T-helper 1 cell (primary cell): ENCODE measurements around the gene MARVELD2.
"Not testable (repeated sequence)": the region's sequence is repeated elsewhere in the genome, so short reads cannot be mapped to it uniquely, and the experiment has no call there.

Experiments used
- DNase-seq, 5 donors: peaks; one replicate each; pipeline ENCODE4 v3.0.0-alpha.2; 2012 to 2020

MARVELD2 gene

DNA sequence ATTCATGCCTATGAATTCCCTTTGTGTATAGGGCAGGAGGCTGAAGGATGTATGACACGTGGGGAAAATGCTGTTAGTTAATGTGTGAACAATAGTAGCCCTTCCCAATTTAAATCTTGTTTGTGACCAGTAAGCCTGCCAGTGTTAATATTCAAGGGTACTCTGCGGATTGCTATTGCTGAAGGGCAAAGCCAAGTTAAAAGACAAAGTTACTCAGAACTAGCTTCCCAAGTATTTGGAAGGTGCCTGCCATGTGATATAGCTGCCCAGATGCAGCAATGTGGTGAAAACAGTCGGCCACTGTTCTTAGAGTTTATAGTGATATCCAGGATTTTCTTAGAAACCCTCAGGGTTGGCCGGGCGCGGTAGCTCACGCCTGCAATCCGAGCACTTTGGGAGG, 34.6 kb downstream of the MARVELD2 start:
- no peak for DNase-seq

DNA sequence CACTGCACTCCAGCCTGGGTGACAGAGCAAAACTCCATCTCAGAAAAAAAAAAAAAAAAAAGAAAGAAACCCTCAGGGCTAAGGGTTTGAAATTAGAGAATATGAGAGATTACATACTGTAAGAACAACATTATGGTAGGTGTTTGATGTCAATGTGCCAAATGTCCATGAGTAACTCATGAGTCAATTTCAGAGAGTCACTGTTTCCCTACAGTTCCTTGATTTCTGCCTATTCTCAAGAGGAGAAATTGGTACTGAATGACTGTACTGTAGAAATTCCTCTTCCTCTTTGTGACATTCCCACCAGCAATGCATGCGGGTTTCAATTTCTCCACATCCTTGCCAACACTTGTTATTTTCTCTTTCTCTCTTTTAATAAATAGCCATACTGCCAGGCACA, 35.2 kb downstream of the MARVELD2 start:
- DNase-seq = no peak

DNA sequence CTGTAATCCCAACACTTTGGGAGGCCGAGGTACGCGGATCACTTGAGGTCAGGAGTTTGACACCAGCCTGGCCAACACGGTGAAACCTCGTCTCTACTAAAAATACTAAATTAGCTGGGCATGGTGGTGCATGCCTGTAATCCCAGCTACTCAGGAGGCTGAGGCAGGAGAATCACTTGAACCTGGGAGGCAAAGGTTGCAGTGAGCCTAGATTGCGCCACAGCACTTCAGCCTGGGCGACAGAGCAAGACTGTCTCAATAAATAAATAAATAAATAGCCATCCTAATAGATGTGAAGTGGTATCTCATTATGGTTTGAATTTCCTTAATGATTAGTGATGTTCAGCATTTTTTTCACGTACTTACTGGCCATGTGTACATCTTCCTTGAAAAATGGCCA, 35.6 kb downstream of the MARVELD2 start:
- DNase-seq = not testable (repeated sequence)

DNA sequence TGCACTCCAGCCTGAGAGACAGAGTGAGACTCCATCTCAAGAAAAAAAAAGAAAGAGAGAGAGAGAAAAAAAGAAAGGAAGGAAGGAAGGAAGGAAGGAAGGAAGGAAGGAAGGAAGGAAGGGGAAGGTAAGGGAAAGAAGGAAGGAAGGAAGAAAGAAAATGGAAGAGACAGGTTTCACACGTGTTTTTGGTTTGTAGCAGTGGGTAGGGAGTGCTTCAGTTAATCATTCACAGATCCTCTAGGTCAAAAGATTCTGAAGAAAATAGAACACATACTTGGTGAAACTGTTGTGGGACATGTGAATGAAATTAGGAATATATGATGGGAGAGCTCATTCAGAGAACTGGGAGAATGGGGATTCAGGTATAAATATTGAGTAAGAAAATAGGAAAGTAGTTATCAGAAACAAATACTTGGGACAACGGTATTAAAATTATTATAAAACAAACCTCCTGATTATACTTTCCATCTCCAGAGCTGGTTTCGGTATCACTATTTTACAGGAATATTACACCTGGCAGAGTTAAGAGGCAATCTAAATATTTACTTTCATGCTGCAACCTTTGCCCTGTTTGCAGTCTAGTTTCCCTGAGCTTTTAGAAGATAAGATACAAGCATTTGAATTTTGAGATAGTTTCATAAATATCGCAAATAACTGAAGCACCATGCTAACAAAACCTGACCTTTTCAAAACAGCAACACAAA, 37.2 kb downstream of the MARVELD2 start:
- DNase-seq = no peak

DNA sequence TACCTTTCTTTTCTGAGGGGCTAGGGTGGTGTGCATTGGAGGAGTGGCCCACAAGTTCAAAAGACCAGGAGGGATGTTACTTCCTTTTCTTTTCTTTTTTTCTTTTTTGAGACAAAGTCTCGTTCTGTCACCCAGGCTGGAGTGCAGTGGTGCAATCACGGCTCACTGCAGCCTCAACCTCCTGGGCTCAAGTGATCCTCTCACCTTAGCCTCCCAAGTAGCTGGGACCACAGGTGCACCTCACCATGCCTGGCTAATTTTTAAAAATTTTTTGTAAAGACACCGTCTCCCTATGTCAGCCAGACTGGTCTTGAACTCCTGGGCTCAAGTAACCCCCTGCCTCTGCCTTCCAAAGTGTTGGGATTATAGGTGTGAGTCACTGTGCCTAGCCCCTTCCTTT, 38.6 kb downstream of the MARVELD2 start:
- DNase-seq = not testable (repeated sequence)

DNA sequence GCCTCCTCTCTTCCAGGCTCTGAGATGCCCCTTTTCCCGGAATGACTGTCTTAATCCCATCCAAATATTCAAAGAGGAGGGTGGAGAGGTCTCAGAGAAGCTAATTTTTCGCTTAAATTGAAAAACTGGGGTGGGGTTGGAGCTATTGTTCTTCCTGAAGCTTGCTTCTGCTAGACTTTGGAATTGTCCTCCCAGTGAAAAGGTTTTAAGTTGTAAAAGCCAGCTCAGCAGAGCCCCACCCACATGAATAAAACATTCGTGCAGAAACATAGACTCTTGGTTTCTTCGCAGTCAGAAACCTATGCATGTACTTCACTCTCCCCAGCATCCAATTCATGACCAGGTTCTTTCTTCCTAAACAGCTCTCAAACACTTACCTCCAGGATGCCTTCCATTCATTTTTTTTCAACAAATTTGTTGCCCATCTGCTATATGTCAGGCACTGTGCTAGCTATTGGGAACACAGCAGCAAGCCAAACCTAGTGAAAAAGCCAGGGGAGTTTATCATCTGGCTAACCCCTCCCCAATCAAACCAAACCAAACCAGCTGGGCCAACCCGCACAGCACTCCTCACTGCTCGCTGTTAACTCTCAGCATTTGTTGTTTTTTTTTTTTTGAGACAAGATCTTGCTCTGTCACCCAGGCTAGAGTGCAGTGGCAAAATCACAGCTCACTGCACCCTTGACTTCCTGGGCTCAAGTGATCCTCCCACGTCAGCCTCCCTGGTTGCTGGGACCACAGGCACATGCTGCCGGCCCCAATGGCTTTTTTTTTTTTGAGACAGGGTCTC, 39.7 kb downstream of the MARVELD2 start:
- no peak for DNase-seq

DNA sequence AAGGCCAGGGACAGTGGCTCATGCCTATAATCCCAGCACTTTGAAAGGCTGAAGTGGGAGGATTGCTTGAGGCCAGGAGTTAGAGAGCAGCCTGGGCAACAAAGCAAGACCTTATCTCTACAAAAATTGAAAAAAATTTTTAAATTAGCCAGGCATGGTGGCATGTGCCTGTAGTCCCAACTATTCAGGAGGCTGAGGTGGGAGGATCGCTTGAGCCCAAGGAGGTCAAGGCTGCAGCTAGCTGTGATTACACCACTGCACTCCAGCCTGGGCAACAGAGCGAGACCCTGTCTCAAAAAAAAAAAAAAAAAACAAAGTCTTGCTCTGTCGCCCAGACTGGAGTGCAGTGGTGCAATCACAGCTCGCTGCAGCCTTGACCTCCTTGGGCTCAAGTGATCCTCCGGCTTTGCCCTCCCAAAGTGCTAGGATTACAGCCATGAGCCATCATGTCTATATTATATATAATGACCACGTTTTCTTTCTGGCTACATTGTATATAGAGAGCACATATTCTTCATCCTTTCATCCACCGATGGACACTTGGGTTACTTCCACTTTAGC, 40.6 kb downstream of the MARVELD2 start:
- not testable (repeated sequence) for DNase-seq

DNA sequence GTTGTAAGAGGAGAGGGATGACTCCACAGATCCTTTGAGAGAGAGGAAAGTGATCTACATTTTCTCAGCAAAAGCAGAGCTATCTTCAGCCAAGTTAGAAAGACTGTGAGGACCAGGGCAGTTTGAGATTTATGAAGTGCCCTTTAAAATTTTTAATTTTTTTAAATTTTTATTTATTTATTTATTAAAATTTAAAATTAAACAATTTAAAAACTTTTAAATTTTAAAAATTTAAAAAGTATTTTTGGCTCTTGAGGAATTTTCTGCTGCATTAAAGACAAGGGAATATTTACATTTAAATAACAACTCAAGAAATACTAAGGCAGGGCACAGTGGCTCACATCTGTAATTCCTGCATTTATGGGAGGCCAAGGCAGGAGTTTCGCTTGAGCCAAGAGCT, 47.3 kb downstream of the MARVELD2 start:
- DNase-seq = no peak

DNA sequence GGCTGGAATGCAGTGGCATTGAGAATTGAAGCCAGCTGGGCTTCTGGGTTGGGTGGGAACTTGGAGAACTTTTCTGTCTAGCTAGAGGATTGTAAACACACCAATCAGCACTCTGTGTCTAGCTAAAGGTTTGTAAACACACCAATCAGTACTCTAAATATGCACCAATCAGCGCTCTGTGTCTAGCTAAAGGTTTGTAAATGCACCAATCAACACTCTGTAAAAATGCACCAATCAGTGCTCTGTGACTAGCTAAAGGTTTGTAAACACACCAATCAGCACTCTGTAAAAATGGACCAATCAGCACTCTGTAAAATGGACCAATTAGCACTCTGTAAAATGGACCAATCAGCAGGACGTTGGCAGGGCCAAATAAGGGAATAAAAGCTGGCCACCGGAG, 51.5 kb downstream of the MARVELD2 start:
- not testable (repeated sequence) for DNase-seq

DNA sequence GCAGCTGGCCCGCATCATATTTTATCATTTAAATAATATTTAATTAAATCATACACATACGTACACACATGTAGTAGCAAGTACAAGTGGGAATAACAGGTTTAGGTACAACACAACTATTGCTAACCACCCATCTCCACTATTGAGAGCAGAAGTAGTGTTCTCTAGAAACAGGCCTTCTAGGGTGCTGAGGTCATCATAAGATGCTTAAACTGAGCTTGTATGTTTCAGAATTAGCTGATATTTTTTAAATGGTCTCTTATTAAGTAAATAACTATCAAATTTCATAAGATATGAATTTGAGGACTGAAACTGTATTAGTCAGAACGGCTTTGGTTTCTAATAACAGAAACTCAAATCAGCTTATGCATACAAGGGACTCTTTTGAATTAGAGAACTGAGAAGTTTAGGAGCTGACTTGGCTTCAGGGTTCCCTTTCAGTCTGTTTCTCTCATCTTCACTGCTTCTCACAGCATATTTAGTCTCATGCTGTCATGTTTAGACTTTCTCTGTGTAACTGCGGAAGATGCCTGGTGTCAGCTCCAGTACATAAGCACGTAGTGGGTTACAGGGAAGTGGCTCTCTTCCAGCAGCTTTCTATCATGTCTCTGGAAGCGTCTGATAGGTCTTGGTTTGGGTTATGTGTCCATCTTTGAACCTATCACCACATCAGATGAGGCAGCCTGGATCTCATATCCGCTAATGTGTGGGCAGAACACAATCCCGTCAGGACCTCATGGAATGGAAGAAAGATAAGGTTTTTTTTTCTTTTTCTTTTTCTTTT, 52.7 kb downstream of the MARVELD2 start:
- no peak for DNase-seq

DNA sequence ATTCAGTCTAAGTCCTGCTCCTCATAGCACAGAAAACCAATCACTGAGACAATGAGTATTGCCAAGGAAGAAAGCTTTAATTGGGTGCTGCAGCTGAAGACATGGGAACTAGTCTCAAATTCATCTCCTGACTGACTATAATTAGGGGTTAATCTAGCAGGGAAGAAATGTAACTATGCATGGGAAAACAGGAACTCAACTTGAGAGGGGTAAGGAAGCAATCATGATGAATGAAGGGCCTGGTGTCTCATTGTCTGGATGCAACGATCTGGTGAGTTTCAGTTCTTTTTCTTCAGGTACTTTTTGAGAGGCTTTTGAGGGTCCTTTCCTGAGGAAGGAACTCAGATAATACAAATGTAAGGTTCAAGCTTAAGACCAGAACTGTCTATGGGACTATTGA, 53.7 kb downstream of the MARVELD2 start:
- no peak for DNase-seq

DNA sequence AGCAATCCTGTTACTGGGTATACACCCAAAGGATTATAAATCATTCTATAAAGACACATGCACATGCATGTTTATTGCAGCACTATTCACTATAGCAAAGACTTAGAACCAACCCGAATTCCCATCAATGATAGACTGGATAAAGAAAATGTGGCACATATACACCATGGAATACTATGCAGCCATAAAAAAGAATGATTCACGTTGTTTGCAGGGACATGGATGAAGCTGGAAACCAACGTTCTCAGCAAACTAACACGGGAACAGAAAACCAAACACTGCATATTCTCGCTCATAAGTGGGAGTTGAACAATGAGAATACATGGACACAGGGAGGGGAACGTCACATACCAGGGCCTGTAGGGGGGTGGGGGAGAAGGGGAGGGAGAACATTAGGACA, 56.6 kb downstream of the MARVELD2 start:
- DNase-seq = not testable (repeated sequence)

DNA sequence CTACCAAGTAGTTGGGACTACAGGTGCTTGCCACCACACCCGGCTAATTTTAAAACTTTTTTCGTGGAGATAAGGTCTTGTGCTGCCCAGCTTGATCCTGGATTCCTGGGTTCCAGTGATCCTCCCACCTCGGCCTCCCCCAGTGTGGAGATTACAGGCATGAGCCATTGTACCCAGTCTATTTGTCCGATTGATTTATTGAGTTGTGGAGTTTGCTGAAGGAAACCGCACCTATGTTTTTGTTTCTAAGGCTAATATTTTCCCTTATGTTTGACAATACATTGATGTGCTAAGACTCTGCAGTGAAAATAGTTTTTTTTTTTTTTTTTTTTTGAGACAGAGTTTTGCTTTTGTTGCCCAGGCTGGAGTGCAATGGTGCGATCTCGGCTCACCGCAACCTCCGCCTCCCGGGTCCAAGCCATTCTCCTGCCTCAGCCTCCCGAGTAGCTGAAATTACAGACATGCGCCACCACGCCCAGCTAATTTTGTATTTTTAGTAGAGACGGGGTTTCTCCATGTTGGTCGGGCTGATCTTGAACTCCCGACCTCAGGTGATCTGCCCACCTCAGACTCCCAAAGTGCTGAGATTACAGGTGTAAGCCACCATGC, 57.7 kb downstream of the MARVELD2 start:
- DNase-seq = not testable (repeated sequence)

DNA sequence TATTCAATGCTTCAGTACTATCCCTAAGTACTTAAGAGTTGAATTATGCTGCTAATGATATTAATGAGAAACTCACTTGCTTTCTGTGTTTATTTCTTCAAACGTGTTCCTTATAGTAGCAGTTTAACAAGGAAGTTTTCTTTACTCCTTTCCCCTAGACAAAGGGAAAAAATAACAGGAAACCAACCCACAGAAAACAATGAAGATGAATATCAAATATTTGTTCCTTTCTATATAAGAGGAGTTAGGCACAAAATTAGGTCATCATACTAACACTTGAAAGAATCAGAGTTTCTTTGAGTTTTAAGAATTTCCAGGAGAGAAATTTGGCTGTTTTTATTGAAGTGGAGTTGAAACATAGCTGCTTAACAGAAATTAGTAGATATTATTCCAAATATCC, 62.3 kb downstream of the MARVELD2 start:
- DNase-seq = no peak

DNA sequence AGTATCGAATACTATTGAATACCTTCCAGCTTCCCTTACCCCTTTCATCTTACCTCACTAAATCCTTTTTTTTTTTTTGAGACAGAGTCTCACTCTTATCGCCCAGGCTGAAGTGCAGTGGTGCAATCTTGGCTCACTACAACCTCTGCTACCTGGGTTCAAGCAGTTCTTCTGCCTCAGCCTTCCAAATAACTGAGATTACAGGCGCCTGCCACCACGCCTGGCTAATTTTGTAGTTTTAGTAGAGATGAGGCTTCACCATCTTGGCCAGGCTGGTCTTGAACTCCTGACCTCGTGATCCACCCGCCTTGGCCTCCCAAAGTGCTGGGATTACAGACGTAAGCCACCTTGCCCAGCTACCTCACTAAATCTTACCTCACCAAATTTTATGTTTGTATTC, 63.4 kb downstream of the MARVELD2 start:
- not testable (repeated sequence) for DNase-seq

DNA sequence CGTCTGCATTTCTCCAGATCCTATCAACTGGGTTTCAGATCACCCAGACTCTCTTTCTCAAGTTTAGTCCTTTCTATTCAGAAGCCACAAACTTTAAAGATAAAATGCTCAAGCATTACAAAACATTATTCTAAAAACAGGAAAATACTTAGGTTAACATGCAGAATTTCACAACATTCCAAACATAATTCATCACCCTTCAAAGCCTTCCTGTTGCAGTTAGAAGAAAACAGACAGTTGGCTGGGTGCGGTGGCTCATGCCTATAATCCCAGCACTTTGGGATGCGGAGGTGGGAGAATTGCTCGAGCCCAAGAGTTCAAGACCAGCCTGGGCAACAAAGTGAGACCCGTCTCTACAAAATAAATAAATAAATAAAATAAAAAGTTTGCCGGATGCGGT, 70.0 kb downstream of the MARVELD2 start:
- DNase-seq = no peak

DNA sequence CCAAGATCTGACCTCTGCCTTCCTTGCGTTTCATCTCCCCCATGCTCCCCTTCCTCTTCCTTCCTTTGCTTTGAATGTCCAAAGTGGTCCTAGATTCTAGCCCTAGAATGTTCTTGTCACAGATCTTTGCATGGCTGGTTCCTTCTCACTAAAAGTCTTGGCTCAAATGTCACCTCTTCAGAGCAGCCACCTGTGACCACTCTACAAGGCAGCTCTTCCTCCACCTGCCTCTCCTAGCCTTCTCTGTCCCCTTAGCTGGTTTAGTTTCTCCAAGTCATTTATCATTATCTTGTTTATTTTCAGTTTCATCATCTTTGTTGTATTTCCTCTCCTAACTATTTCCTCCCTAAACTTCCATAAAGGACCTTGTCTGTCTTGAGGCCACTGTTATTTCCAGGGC, 70.6 kb downstream of the MARVELD2 start:
- DNase-seq = no peak

DNA sequence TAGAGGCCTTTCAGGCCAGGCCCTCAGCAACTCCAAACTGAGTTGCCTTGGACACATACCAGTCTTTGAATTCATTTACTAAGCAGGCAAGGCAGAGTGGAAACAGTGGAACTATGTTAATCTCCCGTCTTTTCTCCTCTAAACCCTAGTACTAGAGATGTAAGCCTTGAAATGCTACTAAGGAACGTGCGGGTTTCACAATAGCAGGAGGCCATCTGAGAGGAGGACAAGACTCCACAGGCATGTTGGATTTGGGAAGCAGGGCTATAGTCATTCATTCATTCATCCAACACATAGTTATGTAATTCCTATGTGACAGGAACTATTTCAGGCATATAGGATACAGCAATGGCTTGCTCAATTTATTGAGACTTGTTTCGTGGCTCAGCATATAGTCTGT, 74.3 kb downstream of the MARVELD2 start:
- no peak for DNase-seq

DNA sequence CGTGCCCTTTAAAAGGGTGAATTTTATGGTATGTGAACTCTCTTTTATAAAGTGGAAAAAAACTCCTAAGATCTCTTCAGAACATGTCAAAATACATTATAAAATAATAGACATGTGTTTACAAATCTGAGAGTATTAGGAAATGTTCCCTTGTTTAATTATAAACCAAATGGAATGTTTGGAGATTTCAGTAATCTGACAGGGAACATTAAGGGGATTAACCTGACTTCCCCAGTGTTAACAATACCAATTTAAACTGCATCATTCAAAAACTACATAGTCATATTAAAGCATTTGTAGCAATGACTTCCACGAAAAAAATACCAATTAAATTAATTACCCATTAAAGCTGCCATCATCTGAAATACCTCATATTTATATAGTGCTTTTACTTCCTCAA, 76.1 kb downstream of the MARVELD2 start:
- DNase-seq = no peak

DNA sequence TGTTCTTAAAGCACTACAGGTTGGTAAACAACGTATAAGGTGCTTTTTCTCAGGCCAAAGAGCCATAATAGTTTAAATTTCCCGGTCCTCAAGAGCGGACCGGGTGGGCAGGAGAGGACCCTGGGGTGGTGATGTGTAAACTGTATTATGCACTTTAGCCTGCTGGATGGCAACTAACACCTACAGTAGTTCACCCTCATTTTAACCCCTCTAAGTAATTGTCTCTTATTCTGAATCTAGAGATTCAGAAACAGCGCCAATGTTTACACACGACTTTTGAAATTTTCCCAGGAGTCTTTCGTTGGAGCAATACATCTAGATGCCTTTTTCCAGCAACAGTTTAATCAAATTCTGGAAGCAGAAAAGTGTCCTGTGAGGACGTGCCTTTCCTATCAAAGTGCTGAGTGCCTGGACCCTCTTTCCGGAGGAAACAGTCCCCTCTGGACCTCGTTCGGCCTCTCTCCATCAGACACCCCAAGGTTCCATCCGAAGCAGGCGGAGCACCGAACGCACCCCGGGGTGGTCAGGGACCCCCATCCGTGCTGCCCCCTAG, 77.0 kb downstream of the MARVELD2 start:
- DNase-seq = no peak

DNA sequence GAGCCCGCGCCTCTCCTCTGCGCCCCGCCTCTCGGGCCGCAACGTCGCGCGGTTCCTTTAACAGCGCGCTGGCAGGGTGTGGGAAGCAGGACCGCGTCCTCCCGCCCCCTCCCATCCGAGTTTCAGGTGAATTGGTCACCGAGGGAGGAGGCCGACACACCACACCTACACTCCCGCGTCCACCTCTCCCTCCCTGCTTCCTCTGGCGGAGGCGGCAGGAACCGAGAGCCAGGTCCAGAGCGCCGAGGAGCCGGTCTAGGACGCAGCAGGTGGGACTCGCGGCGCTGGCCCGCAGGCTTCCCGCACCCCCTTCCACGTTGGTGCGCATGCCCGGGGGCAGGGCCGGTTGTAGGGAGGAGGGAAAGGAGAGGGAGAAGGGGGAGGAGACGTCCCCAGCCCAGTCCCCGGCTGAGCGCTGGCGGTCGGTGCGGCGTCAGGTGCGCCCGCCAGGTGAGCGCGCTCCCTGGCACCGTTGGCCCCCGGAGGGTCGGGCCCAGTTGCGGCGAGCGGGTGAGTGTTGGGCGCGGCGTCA, 77.5 kb downstream of the MARVELD2 start, which contains the start of gene OCLN:
Gene OCLN, plus strand, starts transcription at position 400 of the 532 bp plus-strand sequence. CDS start 11,455 bp downstream, outside the sequence.
- no peak for DNase-seq

DNA sequence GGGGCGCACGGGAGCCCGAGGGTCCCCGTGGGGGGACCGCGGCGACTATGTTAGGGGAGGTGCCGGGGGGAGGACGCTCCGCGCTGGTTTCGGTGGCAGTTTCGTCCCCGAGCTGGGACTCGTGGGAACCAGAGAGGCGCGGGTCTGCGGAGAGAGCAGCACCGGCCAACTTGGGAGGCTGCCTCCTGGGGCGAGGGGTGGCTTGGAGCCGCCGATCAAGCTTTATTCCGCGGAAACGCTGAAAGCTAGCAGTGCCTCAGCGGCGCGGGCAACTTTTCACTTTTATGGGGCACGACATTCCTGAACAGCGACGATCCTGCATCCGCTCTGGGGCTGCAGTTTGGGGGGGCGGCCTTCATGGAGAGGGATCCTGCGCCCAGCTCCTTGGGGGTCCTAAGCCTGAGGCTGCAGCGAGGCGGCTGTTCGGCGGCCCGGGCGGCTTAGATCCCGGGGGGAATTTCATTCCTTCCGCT, 78.0 kb downstream of the MARVELD2 start:
- DNase-seq = no peak
